ENCODE data around the gene SPATA18.
"Not testable (repeated sequence)": the region's sequence is repeated elsewhere in the genome, so short reads cannot be mapped to it uniquely, and the experiment has no call there.

Gene SPATA18

DNA sequence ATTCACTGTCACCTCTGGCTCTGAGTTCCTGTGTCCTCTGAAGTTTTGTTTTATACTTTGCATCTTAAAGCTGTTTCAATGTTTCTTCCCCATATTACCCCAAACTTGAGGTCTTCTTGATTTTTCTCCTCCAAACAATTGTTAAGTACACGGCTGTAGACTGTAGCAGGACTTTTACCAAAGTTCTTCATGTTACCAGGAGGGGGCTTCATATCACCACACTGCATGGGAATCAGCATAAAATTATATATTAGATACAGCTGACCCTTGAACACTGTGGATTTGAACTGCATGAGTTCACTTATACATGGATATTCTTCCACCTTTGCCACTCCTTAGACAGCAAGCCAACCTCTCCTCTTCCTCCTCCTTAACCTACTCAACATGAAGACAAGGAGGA lies 56.6 kb downstream of the SPATA18 start:
- Histone ChIP-seq H3K27me3 (ENCODE audit: insufficient read depth, low read length) (no peaks in the 10 kb centered on the region), H3K9me3 (ENCODE audit: insufficient read depth, low read depth, low read length) (no peaks in the 10 kb centered on the region)

DNA sequence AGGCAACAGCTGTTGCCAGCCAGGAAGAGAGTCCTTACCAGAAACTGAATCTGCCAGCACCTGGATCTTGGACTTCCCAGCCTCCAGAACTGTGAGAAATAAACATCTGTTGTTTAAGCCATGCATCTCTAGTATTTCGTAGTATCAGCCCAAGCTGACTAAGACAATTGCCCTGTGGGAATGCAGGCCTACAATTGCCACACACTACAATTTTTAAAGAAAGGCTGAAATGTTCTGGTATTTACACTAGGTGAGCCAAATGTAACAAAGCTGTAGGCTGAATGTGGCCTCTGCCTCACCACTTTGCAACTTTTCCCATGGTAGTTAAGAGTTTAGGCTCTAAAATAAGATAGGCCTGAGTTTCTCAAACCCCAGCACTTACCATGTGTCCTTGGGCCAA lies 59.1 kb downstream of the SPATA18 start:
- no peaks in the 10 kb centered on the region for H3K27me3 ChIP-seq (ENCODE audit: insufficient read depth, low read length)
- H3K4me1 ChIP-seq (ENCODE audit: insufficient read depth, low read length) = no peaks in the 10 kb centered on the region; the same call in 1 of the 2 replicates
- H3K27ac ChIP-seq (ENCODE audit: low read length) = no peak overlapping the region
- no peaks in the 10 kb centered on the region for H3K9me3 ChIP-seq (ENCODE audit: insufficient read depth, low read depth, low read length)
- H3K4me3 ChIP-seq (ENCODE audit: low read length) = no peak overlapping the region
- no peak overlapping the region for H3K9ac ChIP-seq (ENCODE audit: low read depth, low read length)
- no peaks in the 10 kb centered on the region for H3K36me3 ChIP-seq (ENCODE audit: insufficient read depth, low read depth, low read length)

More for the DNA sequence above, 56.6 kb downstream of the SPATA18 start:
- no peaks in the 10 kb centered on the region for H3K36me3 ChIP-seq (ENCODE audit: insufficient read depth, low read depth, low read length)
- no peak overlapping the region for H3K4me3 ChIP-seq (ENCODE audit: low read length)
- no peak overlapping the region for H3K27ac ChIP-seq (ENCODE audit: low read length)
- H3K4me1 ChIP-seq (ENCODE audit: insufficient read depth, low read length) = no peaks in the 10 kb centered on the region; the same call in 1 of the 2 replicates
- no peak overlapping the region for H3K9ac ChIP-seq (ENCODE audit: low read depth, low read length)

DNA sequence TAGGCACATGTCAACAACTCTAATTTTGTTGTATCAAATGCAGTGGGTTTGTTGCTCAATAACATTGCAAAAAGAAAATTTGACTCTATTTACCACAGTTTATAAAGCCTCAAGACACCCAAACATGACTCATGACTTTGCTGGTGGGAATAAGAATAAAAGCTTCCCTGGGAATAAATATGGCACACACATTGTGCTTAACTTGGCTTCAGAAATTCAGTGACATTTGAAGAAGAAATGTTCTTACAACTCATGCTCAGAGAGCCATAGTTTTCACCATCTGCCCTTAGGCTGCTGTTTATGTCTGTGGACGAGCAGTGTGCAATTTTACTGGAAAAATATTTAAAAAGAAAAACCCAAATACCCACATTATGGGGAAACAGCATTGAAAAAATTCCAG lies 60.9 kb downstream of the SPATA18 start:
- no peak overlapping the region for H3K27ac ChIP-seq (ENCODE audit: low read length)
- no peak overlapping the region for H3K4me3 ChIP-seq (ENCODE audit: low read length)
- no peaks in the 10 kb centered on the region for H3K27me3 ChIP-seq (ENCODE audit: insufficient read depth, low read length)
- no peak overlapping the region for H3K9ac ChIP-seq (ENCODE audit: low read depth, low read length)
- H3K4me1 ChIP-seq (ENCODE audit: insufficient read depth, low read length) = no peaks in the 10 kb centered on the region; the same call in 1 of the 2 replicates
- no peaks in the 10 kb centered on the region for H3K9me3 ChIP-seq (ENCODE audit: insufficient read depth, low read depth, low read length)
- H3K36me3 ChIP-seq (ENCODE audit: insufficient read depth, low read depth, low read length) = no peaks in the 10 kb centered on the region

DNA sequence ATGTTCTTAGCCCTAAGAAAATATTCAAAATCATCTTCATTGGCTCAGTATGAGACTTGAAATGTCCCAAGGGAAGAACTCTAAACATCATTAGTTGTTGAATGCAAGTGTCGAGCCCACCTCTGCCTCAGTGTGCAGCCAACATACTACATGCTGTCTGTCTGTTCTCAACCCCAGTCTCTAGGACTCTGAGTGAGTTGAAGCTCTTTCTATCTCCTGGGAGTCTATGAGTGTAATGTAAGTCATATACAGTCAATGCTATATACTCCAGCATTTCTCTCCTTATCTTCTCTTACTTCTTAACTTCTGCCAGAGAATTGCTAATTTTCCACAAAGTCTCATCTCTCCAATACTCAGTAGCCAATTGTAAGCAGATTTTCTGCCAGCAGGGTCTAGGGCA lies 61.3 kb downstream of the SPATA18 start:
- Histone ChIP-seq H3K9me3 (ENCODE audit: insufficient read depth, low read depth, low read length) (no peaks in the 10 kb centered on the region), H3K27me3 (ENCODE audit: insufficient read depth, low read length) (no peaks in the 10 kb centered on the region), H3K4me1 (ENCODE audit: insufficient read depth, low read length) (no peaks in the 10 kb centered on the region), H3K27ac (ENCODE audit: low read length) (no peak overlapping the region), H3K36me3 (ENCODE audit: insufficient read depth, low read depth, low read length) (no peaks in the 10 kb centered on the region), H3K4me3 (ENCODE audit: low read length) (no peak overlapping the region), H3K9ac (ENCODE audit: low read depth, low read length) (no peak overlapping the region)

DNA sequence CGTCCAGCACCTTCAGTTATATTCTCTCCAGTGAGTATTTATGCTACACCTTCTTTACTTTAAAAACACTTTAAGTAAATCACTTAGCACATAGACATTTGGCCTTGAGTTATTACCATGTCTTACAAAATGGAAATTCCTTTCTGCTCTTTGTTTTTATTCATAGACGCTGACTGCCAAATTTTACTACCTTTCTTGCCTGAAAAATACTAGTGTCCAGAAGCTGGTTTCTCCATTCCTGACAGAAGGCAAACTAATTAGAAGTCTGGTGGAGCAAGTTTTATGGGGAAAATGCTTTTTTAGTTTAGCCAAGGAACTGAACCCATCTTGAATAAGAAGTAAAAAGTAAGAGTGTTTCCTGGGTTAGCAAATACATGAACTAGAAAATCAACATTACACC lies 65.5 kb downstream of the SPATA18 start:
- Histone ChIP-seq H3K36me3 (ENCODE audit: insufficient read depth, low read depth, low read length) (no peaks in the 10 kb centered on the region), H3K27ac (ENCODE audit: low read length) (no peak overlapping the region), H3K9ac (ENCODE audit: low read depth, low read length) (no peak overlapping the region), H3K4me3 (ENCODE audit: low read length) (no peak overlapping the region), H3K9me3 (ENCODE audit: insufficient read depth, low read depth, low read length) (no peaks in the 10 kb centered on the region), H3K27me3 (ENCODE audit: insufficient read depth, low read length) (no peaks in the 10 kb centered on the region), H3K4me1 (ENCODE audit: insufficient read depth, low read length) (no peaks in the 10 kb centered on the region)

DNA sequence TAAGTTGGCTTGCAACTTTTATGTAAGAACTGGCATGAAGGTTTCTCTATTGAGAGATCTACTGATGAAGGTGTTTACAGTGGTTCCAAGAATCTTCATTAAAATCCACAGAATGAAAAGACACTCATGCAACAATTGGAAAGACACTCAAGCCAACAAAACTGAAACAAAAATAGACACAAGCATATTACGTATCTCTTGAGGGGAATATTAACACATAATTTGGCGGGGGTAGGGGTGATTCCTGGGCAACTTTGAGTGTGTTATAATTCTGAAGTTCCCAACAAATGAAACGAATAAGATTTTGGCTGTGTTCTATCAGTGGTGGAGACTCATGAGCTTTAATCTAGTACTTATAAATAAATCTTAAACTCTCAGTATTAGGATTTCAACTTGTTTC lies 75.1 kb downstream of the SPATA18 start:
- no peaks in the 10 kb centered on the region for H3K27me3 ChIP-seq (ENCODE audit: insufficient read depth, low read length)
- H3K36me3 ChIP-seq (ENCODE audit: insufficient read depth, low read depth, low read length) = no peaks in the 10 kb centered on the region
- H3K4me3 ChIP-seq (ENCODE audit: low read length) = no peak overlapping the region
- no peak overlapping the region for H3K9ac ChIP-seq (ENCODE audit: low read depth, low read length)
- no peak overlapping the region for H3K27ac ChIP-seq (ENCODE audit: low read length)
- H3K4me1 ChIP-seq (ENCODE audit: insufficient read depth, low read length) = peaks cover 5% of the 10 kb centered on the region; the same call in 1 of the 2 replicates
- peaks cover 14% of the 10 kb centered on the region; the same call in 1 of the 2 replicates for H3K9me3 ChIP-seq (ENCODE audit: insufficient read depth, low read depth, low read length)

DNA sequence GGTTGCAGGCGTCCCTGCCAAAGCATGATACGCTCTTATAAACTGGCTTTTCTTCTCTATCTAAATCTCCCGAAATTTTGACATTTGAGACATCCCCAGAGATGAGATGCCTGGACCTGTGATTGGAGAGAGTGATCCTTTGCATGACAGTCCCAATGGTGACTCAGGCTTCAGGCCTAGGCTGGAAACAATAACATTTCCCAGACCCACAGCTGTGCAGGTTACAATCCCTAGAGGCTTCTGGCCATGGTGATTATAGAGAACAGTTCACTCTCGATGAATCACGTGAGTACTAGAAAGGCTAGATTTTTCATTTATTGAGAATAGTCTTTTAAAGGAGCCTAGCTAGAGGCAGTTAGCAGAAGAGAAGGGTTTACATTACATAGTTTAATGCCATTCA lies 75.9 kb downstream of the SPATA18 start:
- Histone ChIP-seq H3K36me3 (ENCODE audit: insufficient read depth, low read depth, low read length) (no peaks in the 10 kb centered on the region), H3K9ac (ENCODE audit: low read depth, low read length) (no peak overlapping the region), H3K27me3 (ENCODE audit: insufficient read depth, low read length) (no peaks in the 10 kb centered on the region), H3K4me3 (ENCODE audit: low read length) (no peak overlapping the region), H3K9me3 (ENCODE audit: insufficient read depth, low read depth, low read length) (peaks cover 14% of the 10 kb centered on the region; the same call in 1 of the 2 replicates), H3K4me1 (ENCODE audit: insufficient read depth, low read length) (peaks cover 5% of the 10 kb centered on the region; the same call in 1 of the 2 replicates), H3K27ac (ENCODE audit: low read length) (no peak overlapping the region)

DNA sequence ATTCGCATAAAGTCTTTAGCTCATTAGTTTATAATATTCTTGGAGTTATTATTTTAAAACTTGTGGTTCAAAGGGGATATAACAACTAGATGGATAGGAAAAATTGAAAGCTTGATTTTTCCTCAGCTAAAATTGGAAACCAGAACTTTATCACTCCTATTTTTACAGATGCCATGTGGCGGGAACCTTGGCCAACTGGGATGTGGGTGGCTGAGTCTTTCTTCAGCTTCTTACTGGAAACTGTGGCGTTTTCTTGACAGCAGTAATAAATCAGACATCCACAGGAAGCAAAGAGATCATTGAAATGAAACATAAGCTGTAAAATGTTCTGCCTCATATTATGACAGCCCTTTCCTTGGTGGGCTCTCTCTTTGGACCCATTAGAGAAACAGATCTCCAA lies 84.1 kb downstream of the SPATA18 start:
- Histone ChIP-seq H3K4me1 (ENCODE audit: insufficient read depth, low read length) (no peaks in the 10 kb centered on the region), H3K4me3 (ENCODE audit: low read length) (no peak overlapping the region), H3K9me3 (ENCODE audit: insufficient read depth, low read depth, low read length) (no peaks in the 10 kb centered on the region), H3K27me3 (ENCODE audit: insufficient read depth, low read length) (no peaks in the 10 kb centered on the region), H3K9ac (ENCODE audit: low read depth, low read length) (no peak overlapping the region), H3K27ac (ENCODE audit: low read length) (no peak overlapping the region), H3K36me3 (ENCODE audit: insufficient read depth, low read depth, low read length) (no peaks in the 10 kb centered on the region)

DNA sequence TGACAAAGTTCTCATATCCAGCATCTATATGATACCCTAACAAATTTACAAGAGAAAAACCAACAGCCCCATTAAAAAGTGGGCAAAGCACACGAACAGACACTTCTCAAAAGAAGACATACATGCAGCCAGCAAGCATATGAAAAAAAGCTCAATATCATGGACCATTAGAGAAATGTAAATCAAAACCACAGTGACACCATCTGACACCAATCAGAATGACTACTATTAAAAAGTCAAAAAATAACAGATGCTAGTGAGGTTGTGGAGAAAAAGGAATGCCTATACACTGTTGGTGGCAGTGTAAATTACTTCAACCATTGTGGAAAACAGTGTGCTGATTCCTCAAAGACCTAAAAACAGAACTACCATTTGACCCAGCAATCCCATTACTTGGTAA lies 86.0 kb downstream of the SPATA18 start:
- not testable (repeated sequence) for H3K9ac ChIP-seq (ENCODE audit: low read depth, low read length); H3K36me3 ChIP-seq (ENCODE audit: insufficient read depth, low read depth, low read length); H3K27me3 ChIP-seq (ENCODE audit: insufficient read depth, low read length); H3K9me3 ChIP-seq (ENCODE audit: insufficient read depth, low read depth, low read length); H3K27ac ChIP-seq (ENCODE audit: low read length); H3K4me3 ChIP-seq (ENCODE audit: low read length); H3K4me1 ChIP-seq (ENCODE audit: insufficient read depth, low read length)

DNA sequence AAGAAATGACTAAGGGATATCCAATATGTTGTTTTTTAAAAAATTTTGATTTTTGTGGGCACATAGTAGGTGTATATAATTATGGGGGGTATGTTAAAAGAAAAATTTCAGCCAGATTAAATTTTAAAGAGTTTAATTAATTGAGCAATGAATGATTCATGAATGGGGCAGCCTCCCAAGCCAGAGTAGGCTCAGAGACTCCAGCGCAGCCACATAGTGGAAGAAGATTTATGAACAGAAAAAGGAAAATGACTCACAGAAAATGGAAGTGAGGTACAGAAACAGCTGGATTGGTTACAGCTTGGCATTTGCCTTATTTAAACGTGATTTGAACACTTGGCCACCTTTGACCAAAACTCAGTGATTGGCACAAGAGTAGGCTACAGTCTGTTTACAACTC lies 91.7 kb downstream of the SPATA18 start:
- Histone ChIP-seq H3K9me3 (ENCODE audit: insufficient read depth, low read depth, low read length) (no peaks in the 10 kb centered on the region), H3K27me3 (ENCODE audit: insufficient read depth, low read length) (no peaks in the 10 kb centered on the region), H3K4me3 (ENCODE audit: low read length) (no peak overlapping the region), H3K27ac (ENCODE audit: low read length) (no peak overlapping the region), H3K4me1 (ENCODE audit: insufficient read depth, low read length) (no peaks in the 10 kb centered on the region), H3K36me3 (ENCODE audit: insufficient read depth, low read depth, low read length) (no peaks in the 10 kb centered on the region), H3K9ac (ENCODE audit: low read depth, low read length) (no peak overlapping the region)

DNA sequence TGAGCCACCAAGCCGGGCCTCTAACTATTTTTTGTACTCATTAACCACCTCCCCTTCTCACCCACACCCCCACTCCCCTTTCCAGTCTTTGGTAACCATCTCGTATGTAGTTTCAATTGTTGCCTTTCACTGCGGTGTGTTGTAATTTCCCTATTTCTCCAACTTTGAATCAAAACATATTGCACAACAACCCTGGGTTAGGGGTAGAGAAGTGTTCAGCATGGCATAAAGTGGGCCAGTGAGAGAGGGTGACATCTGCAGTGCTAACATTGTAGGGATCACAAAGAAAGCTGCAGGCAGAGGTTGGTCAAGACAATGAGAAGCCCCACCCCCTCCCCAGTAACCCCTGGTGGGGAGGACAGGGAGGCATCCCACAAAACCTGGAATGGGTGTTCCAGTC lies 92.7 kb downstream of the SPATA18 start:
- Histone ChIP-seq H3K27me3 (ENCODE audit: insufficient read depth, low read length) (no peaks in the 10 kb centered on the region), H3K4me3 (ENCODE audit: low read length) (no peak overlapping the region), H3K9ac (ENCODE audit: low read depth, low read length) (no peak overlapping the region), H3K4me1 (ENCODE audit: insufficient read depth, low read length) (no peaks in the 10 kb centered on the region), H3K9me3 (ENCODE audit: insufficient read depth, low read depth, low read length) (no peaks in the 10 kb centered on the region), H3K36me3 (ENCODE audit: insufficient read depth, low read depth, low read length) (no peaks in the 10 kb centered on the region), H3K27ac (ENCODE audit: low read length) (no peak overlapping the region)

DNA sequence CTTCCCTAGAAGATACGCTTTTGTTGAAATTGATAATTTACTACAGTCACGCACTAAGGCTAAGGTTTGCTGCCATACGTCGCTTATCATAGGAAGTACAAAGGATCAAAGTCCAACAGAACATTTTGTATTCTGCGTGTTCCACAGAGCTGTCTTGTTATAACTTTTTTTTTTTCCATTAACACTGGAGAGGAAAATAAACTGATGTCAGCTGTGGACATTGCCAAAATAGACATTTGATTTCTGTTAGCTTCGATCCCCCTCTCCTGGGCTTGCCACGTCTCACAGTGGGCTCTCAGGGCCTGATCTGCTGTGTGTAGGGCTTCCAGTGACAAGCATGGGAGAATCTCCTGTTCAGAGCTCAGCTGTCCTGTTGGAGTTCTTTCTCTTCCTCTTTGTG lies 93.3 kb downstream of the SPATA18 start:
- Histone ChIP-seq H3K9ac (ENCODE audit: low read depth, low read length) (no peak overlapping the region), H3K27me3 (ENCODE audit: insufficient read depth, low read length) (no peaks in the 10 kb centered on the region), H3K27ac (ENCODE audit: low read length) (no peak overlapping the region), H3K4me1 (ENCODE audit: insufficient read depth, low read length) (no peaks in the 10 kb centered on the region), H3K9me3 (ENCODE audit: insufficient read depth, low read depth, low read length) (no peaks in the 10 kb centered on the region), H3K36me3 (ENCODE audit: insufficient read depth, low read depth, low read length) (no peaks in the 10 kb centered on the region), H3K4me3 (ENCODE audit: low read length) (no peak overlapping the region)
